Stimulated activated naive CD4-positive, alpha-beta T cell treated with Interleukin-2 at 50 U/mL for 16 hours (primary cell): ENCODE measurements around the gene TMEM26.

Experiments used
- DNase-seq: peaks from one replicate; lab custom pipeline; 2025; lab: John Stamatoyannopoulos, UW

The TMEM26 gene

DNA sequence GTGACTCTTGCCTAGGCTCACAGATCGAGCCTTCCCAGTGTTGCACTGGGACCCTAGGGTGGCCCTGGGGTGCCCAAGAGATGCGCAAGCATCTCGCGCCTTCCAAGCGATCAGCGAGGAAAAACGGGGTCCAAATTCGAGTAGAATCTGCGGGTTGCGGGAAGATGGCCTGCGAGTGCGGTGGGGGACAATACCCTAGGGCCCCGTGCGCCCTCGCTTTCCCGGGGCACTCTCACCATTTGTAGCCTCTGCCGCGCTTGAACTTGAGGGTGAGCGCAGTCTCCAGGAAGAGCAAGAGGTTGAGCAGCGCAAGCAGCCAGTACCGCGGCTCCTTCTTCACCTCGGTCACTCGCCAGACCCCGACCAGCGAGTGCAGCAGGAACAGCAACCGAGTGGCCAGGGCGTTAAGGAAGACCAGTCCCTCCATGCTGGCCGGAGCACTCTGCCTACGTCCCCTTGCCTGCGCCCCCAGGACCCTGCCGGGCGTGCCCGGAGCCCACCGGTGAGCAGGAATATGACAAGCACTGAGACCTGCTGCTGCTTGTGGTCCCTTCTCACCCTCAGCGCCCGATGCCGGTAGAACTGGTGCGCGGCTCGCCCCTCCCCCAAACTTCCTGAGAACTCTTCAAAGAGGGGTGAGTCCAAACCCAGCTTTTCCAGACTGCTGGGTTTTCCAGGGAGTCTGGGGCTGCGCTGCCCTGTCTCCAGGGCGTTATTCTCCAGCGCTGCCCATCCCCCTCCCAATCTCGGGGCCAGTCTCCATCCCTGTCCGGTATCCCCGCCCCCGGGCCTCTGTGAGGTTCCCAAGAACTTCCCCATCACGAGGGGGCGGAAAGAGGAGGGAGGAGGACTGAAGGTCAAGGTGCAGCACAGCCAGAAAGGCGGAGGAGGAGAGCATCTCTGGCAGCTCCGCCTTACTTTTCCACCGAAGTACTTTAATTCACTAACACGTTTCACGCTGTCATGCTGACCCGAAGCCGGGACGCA is at the start of gene TMEM26:
Gene TMEM26 (minus strand): TSS at position 727 of the 987 bp plus-strand sequence. CDS start 300 bp downstream, at position 427.
- DNase-seq, result no peak

DNA sequence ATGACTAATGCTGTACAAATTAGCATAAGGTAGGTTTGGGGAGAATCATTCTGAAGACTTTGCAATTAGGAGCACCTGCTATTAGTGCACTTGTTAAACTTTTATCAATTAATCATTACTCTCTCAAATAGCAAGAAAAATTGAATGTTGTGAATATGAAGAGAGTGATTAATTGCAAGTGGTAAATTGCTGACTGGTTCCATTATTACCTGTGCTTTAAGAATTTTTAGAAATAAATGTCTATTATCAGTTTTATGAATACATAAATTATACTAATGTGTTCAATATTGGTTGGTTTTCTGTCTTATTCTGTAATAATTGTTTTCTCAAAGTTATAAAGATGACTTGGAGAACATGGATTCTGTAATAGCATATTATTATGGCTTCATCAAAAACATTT is 47.3 kb upstream of the TMEM26 start:
- no peak for DNase-seq

DNA sequence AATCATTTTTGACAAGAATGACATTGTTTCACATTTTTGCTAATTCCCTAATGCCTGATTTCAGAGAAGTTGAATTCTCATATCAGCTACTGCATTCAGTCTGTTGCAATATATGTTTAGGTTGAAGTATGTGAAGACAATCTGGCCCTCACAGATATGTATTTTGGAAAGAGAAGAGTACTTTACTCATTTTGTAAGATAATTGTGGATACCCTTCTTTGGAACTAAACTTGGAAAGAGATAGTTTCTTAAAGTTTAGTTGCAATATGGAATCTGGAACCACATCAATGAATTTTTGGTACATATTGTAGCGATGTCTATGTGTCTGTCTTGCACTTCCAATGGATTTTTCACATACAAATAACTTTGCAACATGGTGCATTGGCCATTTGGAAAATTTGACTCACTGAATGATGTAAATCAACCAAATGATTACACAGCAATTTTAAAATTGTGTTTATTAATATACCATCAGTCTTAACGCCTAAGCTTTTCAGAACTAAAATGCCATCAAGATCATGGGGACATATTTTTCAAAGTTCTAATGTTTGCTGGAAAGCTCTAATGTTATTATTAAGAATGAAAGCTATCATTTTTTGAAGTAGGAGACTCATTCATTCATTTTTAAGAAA is 39.3 kb upstream of the TMEM26 start:
- no peak for DNase-seq

DNA sequence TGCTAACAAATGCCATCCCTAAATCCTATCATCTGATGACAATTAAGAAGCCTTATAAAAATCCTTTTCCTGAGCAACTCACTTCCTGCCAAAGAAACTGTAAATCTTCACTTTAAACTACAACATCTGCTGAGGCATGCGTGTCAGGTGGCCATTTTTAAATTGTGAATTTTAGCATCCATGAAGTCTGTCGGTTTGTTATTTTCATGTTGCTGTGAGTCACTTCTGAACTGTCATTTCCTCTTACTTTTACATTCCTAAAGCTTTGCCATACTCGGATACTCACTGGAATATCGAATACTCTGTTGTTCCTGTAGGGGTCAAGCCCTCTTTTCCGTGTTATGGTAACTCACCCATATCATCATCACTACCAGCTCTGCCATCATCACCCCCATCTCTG is 34.3 kb upstream of the TMEM26 start:
- no peak for DNase-seq

DNA sequence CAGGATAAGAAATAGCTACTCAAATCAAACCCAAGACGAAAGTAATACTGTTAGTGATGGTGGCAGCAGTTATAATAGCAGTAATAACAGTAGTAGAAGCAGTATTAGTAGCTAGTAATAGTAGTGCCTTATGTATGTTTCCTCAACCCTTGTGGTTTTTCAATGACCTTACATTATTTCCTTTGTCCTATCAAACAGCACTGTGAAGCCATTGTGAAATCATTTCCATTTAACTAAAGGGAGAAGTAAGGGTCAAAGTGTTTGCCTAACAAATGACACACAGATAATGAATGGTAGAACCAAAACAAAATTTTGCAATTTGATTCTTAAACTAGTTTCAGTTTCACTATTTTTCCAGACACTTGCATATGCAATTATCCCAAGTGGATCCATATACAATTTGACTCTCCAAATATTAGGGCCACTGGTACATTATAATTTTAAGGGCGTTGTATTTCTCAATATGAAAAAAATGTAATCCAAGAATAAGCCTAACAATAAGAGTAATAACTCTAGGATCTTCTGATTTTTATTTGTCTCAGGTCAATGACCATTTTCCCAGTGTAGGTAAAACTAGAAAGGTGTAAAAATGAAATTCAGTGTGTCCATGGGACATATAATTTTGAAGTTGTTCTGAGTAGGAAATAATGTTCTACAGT is 33.7 kb upstream of the TMEM26 start:
- no peak for DNase-seq

DNA sequence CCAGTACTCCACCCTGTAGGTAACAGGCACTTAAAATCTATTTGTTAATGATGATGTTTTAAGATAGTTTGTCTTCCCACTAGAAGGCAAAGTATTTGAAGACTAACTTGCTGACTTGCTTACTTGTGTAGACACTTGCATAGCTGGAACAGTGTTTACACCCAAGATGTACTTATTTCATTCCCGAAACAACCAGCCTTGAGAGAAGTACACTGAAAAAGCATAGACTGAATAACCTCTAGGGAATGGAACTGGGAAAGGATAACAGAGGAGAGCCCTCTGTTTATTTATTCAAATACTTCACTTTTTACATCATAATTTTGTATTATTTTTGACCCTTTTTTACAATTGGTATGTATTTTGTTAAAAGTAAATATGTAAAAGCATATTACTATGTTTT is 33.1 kb upstream of the TMEM26 start:
- DNase-seq, result no peak

DNA sequence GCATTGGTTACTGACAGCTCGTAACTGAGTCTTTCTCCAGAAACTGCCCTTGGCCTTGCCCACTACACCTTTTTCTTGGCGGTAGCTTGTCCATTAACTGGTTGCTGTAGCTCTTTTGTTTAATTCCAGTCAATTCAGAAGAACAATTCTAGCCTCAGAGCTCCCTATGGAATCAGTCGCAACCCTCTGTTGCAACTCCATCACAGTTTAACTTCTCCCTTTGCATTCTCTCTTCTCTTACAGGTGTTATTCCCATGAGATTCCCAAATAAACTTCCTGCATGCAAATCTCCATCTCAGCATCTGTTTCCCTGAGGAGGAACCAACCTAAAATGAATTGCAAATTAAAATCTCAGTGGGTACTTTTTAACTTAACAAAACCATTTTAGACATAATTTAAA is 28.4 kb upstream of the TMEM26 start:
- DNase-seq, result no peak

DNA sequence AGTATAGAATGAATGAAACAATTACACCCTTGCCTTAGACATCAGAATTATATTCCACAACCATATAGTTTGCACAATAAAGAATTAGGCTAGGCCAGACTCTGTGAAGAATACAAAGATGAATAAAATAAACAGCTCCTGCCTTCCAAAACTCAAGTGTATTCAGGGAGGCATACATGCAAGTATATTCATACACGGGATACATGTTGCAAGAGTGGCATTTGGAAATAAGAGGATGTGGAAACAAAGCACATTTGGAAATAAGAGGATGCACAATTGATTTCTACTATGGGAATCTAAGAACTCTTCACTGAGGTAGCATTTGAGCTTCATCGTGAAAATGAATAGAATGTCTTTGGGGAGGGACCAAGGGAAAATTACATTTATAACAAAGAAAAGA is 27.0 kb upstream of the TMEM26 start:
- DNase-seq, result no peak

DNA sequence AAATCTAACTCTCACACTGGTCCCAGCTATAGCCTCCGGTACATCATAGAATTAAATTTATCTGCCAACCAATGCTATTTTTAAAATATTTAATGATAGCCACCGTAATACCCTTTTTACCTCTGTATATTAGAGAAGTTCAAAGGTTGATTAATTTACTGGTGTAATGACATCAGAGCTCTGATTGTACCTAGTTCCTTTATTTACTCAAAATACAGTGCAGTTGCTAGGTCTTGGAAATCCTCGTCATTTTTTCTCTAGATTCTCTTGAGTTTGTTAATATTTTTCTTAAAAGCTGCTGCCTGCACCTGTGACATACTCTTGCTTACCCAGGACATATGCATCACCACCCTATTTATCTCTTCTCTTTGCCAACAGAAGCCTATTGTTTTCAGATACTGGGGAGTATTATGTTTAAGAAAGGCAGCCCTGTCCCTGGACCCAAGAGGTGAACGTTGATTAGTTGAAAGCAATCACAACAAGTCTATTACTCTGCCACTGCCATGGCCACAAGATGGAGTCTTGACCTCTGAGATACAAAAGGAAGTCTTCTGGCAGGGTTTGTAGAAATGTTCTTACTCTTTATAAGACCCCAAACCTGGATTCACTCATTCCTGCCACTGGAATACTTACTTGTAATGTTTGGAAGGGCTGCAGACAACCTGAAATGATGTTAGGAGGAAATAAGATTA is 25.6 kb upstream of the TMEM26 start:
- no peak for DNase-seq

DNA sequence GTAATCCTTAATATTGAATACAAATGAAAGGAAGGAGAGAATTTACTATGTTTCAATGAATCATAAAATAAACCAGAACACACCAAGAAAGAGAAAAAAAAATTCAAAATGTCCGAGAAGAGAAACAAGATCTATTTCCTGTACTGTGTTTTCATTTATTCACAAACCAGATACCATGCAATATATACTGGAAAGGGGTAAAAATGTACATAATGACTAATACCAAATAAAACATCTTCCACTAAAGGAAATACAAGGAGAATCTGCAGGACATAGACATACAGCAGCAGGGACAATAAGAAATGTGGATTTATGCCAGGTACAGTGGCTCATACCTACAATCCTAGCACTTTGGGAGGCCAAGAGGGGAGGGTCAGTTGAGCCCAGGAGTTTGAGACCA is 24.3 kb upstream of the TMEM26 start:
- no peak for DNase-seq

DNA sequence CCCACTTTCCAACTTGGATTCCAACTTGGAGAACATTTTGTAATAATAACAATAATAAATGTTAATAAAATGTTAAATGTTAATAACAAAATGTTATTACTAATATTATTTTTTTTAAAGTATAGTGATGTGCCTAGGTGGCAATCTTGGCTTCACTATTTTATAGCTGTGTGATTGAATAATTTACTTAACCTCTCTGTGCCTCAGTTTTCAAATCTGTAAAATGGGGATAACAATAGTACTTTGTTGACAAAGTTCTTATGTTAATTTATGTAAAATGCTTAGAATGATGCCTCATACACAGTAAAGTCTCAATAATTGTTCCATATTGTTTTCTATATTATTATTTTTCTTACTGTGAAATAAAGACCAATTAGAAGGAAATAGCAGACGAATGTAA is 23.3 kb upstream of the TMEM26 start:
- no peak for DNase-seq

DNA sequence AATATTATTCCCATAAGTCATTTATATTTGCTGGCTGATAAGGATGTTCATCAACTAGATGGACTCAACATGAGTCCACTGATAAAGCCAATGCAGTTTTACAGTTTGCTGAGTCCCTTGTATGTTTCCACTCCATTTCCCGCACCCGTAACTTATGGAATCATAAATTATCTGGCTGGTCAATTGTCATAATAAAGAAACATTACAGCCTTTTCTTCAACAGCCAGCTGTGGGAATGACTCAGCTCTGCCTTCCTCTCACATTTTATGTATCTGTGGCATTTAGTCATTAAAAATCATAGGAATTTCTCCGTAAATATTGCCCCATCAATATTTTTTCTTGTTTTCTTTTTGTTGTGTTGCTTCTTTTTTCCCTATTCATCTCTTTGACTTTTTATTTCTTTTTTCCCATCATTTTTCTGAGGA is 22.3 kb upstream of the TMEM26 start:
- DNase-seq, result no peak

DNA sequence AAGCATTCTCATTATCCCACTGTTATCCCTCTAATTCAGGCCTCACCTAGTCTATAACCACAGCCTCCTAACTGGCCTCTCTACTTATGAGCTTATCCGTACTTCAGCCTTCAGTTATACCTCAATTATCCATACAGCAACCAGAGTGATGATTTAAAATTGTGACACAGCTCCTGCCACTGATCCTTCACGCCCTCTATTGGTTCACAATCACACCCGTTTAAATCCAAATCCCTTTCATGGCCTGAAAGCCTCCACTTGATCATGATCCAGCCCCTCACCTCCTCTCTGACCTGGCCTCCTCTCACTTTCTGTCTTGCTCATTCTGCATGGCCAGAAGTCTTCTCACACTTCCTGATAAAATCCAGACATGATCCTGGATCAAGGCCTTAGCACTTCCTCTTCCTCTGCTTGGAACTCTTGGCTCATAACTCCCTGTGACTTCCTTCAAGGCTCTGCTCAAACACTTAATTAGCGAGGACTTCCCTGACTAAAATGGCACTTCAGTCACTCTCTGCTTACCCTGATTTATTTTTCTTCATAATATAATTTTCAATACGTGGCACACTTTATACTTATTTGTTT is 19.0 kb upstream of the TMEM26 start:
- no peak for DNase-seq

DNA sequence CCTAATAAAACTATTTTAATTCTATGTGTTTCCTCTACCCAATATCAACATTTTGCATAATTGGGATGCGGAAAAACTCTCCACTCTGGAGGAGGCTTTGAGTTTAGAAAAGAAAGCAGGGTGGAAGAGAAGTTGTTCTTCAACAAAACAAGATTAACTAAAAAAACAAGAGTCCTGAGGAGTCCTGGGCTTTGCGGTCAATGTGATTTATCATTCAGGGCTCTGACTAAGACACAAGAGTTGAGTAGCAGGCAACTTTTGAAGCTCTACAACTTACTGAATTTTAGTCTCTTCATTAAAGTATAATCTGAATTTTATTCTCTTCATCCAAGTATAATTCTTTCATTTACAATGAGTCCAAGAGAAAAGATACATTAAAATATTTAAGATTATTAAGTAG is 18.3 kb upstream of the TMEM26 start:
- DNase-seq, result no peak

DNA sequence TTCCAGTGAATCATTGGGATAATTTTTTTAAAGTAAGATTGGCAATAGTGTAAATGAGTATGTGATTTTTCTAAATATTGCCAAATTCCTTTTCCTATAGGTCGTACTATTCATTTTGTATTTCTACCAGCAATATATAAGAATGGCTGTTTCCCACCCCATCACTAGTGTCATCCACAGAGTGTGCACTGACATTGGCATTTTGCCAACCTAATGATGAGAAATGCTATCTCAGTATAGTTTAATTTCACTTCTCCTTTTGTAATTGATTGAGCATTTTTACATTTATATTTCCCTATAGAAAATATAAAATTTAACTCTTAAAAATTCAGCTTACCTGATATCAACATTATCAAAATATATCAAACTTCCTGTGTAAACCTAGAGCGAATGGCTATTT is 17.6 kb upstream of the TMEM26 start:
- no peak for DNase-seq

DNA sequence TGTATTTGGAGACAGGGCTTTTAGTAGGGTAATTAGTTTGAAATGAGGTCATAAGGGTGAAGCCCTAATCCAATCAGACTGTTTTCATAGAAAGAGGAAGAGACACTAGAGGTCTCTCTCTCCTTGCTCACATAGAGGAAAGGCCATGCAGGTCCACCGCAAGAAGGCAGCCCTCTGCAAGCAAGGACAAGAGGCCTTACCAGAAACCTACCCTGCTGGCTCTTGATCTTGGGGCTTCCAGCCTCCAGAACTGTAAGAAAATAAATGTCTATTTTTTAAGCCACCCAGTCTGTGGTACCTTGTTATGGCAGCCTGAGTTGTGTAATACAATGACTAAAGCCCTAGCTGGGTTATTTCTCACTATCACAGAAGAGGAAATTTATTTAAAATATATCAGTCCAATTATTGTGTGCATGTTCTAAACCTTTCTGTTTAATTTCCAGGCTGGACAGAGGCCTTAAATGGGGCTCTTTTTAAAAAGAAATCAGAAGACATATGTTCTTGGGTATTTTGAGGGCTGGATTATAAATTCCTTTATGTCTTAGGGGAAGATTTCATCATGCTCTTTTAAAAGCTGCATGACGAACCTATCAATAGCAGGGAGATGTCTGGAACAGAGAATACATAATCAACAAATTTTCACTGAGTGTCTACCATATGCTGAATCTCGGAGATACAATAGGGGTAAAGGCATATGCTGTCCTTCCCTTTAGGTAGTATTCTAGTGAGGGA is 12.9 kb upstream of the TMEM26 start:
- DNase-seq, result no peak

DNA sequence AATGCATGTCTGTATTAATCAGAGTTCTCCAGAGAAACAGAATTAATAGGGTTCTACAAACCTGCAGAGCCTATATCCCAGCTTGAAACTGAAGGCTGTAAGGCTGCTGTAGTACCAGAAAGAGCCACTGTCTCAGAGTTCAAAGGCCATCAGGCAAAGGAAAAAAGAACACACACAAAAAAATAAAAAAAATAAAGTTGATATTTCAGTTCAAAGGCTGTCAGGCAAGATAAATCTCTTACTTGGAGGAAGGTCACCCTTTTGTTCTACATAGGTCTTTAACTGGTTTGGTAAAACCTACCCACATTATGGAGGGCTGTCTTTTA is 12.0 kb upstream of the TMEM26 start:
- no peak for DNase-seq

DNA sequence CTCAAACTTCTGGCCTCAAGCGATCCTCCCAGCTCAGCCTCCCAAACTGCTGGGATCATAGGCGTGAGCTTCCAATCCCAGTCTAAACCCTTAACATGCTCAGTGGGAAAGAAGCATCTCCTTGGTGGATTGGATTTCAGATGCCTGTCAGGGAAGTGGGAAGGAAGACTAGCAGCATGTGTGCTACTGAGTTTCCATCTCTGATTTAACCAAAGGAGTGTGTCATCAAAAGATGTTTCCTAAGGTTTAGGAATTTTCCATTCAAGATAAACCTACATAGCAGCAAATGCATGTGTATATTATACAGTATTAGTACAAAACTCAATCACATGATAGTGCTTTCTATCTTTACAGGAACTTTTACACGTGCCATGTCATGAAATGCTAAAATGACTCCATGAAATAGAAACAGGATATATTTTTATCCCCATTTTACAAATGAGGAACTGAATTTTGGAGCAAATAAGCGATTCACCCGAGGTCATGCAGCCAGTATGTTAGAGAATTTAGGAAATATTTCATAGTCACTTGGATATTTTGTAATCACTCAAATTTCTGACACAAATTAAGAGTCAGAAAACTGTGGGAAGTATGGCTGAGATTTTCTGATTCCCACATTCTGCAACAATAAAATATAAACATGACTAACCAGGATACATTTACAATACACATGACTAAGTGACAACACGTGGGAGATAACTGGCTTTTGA is 11.4 kb upstream of the TMEM26 start:
- no peak for DNase-seq

DNA sequence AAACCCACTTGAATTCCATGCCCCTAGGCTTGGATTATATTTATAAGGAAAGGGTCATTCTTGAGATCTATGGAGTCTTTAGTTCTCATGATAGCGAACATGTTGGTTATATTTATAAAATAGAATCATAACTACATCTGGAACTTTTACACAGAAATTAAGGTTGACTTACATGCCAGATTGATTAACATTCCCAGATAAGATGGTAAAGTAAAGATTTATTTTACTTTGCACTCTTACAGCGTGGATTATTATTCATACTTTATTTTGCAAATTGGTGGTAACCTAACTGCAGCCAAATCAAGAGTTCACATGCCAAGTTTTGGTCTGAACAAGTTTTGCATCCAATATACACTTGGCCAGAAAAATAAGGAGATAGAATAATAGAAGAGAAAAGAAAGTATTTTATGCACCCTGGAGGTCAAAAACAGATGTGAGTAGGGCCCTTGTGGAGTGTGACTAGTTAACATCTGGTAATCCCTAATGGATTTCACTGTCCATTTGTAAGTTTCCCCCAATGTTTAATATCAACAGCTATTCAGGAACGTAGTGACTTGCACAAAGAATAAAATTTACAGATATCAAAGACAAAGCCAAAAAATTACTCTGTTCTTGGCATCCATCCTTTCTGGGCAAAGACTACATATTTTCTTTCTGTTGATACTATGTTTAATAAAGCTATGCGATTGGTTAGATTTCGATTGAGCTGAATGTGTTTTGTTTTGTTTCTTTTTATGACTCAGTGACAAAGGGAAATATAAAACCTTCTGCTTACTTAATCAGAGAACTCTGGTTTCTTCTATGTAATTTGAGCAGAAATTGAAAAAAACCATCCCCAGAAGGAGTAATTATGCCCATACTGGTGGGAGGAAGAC is 10.1 kb upstream of the TMEM26 start:
- no peak for DNase-seq

DNA sequence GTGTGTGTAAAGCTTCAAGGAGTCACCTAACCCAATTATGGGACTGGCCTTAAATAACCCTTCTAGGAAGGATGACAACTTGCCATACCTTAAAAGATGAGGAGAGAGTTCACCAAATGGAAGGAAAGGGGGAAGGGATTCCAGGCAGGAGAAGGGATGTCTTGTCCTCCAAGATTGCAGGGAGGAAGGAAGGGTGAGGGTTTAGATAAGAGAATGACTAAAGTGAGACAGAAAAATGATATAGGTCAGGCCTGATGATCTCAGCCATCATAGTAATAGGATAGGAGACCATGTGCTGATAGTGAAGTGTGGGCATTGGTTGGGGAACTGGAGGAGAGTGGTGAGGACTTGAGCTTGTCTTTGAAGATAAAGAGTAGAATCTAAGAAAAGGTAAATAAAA is 7.7 kb upstream of the TMEM26 start:
- DNase-seq, result no peak
